ENCODE measurements around the gene NOPCHAP1.

DNA sequence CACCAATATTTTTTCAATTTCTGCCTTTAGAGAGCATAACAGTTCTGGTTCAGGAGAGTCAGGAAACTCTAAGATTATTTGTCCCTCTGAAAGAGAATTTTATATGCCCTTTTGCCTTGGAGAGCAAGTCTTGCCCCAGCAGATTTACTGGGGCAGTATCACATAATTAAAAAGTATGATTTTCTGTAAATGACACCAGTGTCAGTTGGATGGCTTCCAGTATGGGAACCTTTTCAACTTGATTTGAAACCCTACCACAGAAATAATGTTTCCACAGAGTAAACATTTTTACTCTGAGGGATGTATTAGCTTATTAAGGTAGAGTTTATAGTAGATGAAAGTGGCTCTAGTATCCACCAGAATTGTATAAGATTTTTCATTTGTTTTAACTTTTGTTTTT is 15.4 kb downstream of the NOPCHAP1 start:
- TF ChIP-seq CTCF (conservative IDR thresholded peaks at IDR 0.05) (no peak), ZFX (IDR thresholded peaks at IDR 0.05) (no peak)
